Ishikawa (cell line): ENCODE data around the gene GIPC1.

Experiments used
- CEBPB ChIP-seq: IDR thresholded peaks from 2 replicates; pipeline ENCODE4 v1.6.1; 2012
- CREB1 ChIP-seq: IDR thresholded peaks from 2 replicates; pipeline ENCODE4 v1.6.1; 2012; ENCODE audit warnings: low read depth
- EGR1 ChIP-seq: IDR thresholded peaks from 2 replicates; pipeline ENCODE4 v1.6.1; 2012
- EP300 ChIP-seq: IDR thresholded peaks from 2 replicates; pipeline ENCODE4 v1.6.1; 2012; ENCODE audit warnings: borderline replicate concordance
- FOXM1 ChIP-seq: IDR thresholded peaks from 2 replicates; pipeline ENCODE4 v1.6.1; 2012; ENCODE audit warnings: low read depth, borderline replicate concordance
- MAX ChIP-seq: IDR thresholded peaks from 2 replicates; pipeline ENCODE4 v1.6.1; 2012
- NFIC ChIP-seq: IDR thresholded peaks from 2 replicates; pipeline ENCODE4 v1.6.1; 2012
- RAD21 ChIP-seq: IDR thresholded peaks from 2 replicates; pipeline ENCODE4 v1.6.1; 2012; ENCODE audit warnings: low read depth
- TAF1 ChIP-seq: IDR thresholded peaks from 2 replicates; pipeline ENCODE4 v1.6.1; 2012; ENCODE audit warnings: low read depth, mild to moderate bottlenecking
- TCF12 ChIP-seq: IDR thresholded peaks from 2 replicates; pipeline ENCODE4 v1.6.1; 2012; ENCODE audit warnings: low read depth
- TEAD4 ChIP-seq: IDR thresholded peaks from 2 replicates; pipeline ENCODE4 v1.6.1; 2012
- USF1 ChIP-seq: IDR thresholded peaks from 2 replicates; pipeline ENCODE4 v1.6.1; 2012
- YY1 ChIP-seq: IDR thresholded peaks from 2 replicates; pipeline ENCODE4 v1.6.1; 2012; ENCODE audit warnings: low read depth
- ZBTB7A ChIP-seq: IDR thresholded peaks from 2 replicates; pipeline ENCODE4 v1.6.1; 2012; ENCODE audit warnings: low read depth
- TF ChIP-seq, protein P1 (sequence below): IDR thresholded peaks from 2 replicates; pipeline ENCODE4 v1.6.1; 2012; ENCODE audit warnings: low read depth, mild to moderate bottlenecking

GIPC1 gene

DNA sequence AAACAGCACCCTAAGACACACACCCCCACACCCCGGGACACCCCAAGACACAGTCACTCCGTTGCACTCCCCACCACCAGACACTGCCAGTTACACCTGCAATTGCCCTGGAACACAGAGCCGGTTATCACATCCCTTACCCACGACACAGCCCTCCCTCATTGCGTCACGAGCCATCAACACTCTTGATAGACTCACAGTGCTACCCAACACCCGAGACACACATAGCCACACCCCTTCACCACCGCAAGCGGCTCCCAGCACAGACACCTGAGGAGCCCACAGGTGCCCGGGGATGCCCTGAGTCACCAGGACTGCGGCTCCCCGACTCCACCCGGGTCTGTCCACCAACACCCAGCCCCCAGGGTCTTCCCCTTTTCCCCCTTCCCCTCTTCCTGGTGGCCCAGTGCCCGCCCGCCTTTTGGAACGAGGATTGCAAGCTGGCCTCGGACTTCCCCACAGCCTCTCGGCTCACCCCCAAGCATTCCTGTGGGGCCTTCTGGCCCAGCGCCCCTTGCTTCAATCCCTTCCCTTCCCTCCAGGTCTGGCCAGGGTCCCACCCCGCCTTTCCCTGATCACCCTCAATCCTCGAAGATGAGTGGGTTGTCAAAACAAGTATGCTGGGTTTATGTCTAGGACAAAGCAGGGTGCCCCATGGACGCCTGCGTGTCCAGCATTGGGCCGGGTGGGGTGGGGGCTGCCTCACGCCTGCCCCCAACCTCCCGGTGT is 19.1 kb downstream of the GIPC1 start:
- TF ChIP-seq CEBPB, result peak; percentile 58; the same call in 1 of the 2 replicates
- TF ChIP-seq FOXM1, result no peak

DNA sequence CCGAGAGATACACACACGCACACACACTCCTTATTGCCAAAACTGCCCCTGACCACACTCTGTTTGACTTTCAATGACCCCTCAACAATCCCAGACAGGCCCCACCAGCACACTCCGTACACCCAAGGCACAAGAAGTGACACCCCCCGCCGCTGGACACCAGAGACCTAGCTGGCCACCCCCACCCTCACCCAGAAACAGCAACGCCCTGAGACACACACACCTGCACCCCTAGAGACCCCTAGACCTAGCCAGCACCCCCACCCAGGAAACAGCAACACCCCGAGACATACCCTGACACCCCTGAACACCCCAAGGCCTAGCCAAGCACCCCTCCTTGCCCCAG is 19.6 kb downstream of the GIPC1 start:
- TF ChIP-seq FOXM1 (no peak), RAD21 (no peak), YY1 (no peak), MAX (no peak), EP300 (no peak), TAF1 (no peak), TEAD4 (no peak)

GRCh38 chr19:14475251-14476073 is 20.5 kb downstream of the GIPC1 start, which contains the start of gene PTGER1:
PTGER1 (minus strand) TSS chr19:14475354; CDS start chr19:14474320, 1,034 bp downstream.
- TF ChIP-seq, protein P1, sequence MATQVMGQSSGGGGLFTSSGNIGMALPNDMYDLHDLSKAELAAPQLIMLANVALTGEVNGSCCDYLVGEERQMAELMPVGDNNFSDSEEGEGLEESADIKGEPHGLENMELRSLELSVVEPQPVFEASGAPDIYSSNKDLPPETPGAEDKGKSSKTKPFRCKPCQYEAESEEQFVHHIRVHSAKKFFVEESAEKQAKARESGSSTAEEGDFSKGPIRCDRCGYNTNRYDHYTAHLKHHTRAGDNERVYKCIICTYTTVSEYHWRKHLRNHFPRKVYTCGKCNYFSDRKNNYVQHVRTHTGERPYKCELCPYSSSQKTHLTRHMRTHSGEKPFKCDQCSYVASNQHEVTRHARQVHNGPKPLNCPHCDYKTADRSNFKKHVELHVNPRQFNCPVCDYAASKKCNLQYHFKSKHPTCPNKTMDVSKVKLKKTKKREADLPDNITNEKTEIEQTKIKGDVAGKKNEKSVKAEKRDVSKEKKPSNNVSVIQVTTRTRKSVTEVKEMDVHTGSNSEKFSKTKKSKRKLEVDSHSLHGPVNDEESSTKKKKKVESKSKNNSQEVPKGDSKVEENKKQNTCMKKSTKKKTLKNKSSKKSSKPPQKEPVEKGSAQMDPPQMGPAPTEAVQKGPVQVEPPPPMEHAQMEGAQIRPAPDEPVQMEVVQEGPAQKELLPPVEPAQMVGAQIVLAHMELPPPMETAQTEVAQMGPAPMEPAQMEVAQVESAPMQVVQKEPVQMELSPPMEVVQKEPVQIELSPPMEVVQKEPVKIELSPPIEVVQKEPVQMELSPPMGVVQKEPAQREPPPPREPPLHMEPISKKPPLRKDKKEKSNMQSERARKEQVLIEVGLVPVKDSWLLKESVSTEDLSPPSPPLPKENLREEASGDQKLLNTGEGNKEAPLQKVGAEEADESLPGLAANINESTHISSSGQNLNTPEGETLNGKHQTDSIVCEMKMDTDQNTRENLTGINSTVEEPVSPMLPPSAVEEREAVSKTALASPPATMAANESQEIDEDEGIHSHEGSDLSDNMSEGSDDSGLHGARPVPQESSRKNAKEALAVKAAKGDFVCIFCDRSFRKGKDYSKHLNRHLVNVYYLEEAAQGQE, result no peak
- TF ChIP-seq FOXM1, result no peak
- no peak for TF ChIP-seq TAF1
- no peak for TF ChIP-seq YY1
- TF ChIP-seq NFIC, result no peak
- no peak for TF ChIP-seq USF1
- no peak for TF ChIP-seq CEBPB
- TF ChIP-seq ZBTB7A, result no peak
- no peak for TF ChIP-seq EGR1
- TF ChIP-seq MAX, result no peak
- no peak for TF ChIP-seq EP300
- no peak for TF ChIP-seq RAD21
- no peak for TF ChIP-seq TCF12

GRCh38 chr19:14474827-14475226 is 21.1 kb downstream of the GIPC1 start:
- TF ChIP-seq TAF1 (no peak), TCF12 (no peak), FOXM1 (no peak), CEBPB (no peak), YY1 (no peak), MAX (no peak), EP300 (no peak)

DNA sequence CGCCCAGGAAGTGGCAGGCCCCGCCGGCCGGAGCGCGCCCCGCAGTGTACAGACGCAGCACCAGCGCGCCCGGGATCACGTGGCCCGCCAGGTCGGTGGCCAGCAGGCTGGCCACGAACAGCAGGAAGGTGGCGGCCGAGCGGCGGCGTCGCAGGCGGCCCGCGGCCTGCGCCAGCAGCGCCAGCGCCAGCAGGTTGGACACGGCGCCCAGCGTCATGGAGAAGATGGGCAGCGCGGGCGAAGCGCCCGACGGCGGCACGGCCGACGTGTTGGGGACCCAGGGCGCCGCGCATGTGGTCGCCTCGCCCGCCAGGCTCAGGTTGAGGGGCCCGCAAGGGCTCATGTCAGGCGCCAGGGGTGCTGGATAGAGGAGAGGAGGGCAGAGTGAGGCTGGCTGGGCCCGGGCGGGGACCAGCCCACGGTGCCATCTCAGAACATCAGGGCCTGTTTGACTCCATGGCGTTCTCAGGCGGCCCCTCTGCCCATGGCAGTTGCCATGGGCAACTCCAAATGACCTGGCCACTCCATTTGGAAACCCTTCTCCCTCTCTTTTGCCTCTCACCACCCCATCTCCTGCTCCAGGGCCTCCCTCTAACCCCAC is 21.8 kb downstream of the GIPC1 start:
- TF ChIP-seq TAF1 (no peak), ZBTB7A (no peak), CREB1 (no peak), YY1 (no peak), TCF12 (no peak), USF1 (no peak), RAD21 (no peak), CEBPB (no peak), NFIC (no peak), EGR1 (no peak), FOXM1 (no peak)
- TF ChIP-seq, protein P1, result no peak
